ENCODE measurements around the gene IFNLR1. TPM values are rescaled to one million over a fixed set of nuclear protein-coding genes. Genes with fewer than 3 reads are reported as not detected.

The IFNLR1 gene
- total RNA-seq, 1 experiment from 2014 or later, result not detected

GRCh38 chr1:24147816-24148215, 39.3 kb downstream of the IFNLR1 start:
- DNase-seq (ENCODE audit: low spot score), result no peak

- DNase-seq (ENCODE audit: low spot score), result no peak
Measured at GRCh38 chr1:24147194-24147593, 39.9 kb downstream of the IFNLR1 start.

DNA sequence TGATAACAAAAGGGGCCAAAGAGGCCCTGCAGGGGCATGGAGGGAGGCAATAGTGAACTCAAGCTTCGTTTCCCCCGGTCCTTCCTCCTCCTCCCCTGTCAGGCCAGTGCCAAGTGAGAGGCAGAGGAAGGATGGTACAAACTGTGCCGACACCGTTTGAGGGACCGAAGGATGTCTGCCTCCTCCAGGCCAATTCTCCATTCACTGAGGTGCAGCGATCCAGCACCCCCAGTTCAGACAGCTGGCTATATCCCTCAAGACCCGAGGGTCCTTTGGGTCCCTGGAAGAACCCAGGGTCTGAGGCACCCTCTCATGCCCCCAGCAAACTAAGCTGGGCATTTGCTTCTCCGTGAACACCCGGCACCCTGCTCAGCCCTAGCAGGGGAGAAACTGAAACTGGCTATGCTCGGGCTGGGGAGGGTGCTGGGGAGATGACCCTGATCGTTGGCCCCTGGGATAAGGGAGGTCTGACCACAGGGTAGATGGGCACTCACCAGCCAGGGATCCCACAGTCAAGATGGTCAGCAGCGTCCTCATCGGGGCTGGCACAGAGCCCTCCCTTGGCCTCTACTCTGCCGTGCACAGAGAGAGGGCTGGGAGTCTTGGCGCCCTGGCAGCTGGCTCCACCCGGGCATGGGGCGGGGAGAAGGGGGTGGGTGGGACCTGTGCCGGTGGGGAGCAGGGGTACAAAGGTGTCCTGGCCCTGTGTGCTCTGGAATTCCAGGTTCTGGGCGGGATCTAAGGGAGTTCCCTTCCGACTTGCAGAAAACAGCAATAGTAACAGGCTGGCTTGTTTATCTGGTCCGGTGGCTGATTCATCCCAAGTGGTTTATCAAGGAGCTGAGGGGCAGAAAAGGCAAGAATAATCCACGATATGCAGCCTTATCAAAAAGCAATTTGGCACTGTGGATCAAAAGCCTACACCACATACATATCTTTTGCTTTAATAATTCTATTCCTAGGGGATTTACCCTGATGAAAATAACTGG, 44.2 kb downstream of the IFNLR1 start, which contains the start of gene IL22RA1:
TSS of gene IL22RA1 (minus strand) at position 595 of the 989 bp plus-strand sequence. CDS start at position 537, 58 bp downstream.
- DNase-seq (ENCODE audit: low spot score), result peak; percentile 9

- DNase-seq (ENCODE audit: low spot score), result no peak
Measured at GRCh38 chr1:24141311-24141997, 45.6 kb downstream of the IFNLR1 start.

GRCh38 chr1:24140741-24141181, 46.3 kb downstream of the IFNLR1 start:
- DNase-seq (ENCODE audit: low spot score), result no peak

- no peak for DNase-seq (ENCODE audit: low spot score)
Measured at GRCh38 chr1:24139841-24140425, 47.2 kb downstream of the IFNLR1 start.

DNA sequence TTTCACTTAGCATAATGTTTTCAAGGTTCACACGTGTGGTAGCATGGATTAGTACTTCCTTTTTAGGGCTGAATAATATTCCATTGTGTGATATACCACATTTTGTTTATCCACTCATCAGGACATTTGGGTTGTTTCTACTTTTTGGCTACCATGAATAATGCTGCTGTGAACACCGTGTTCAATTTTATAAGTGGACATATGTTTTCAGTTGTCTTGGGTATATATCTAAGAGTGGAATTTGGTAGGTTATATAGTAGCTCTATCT, 47.9 kb downstream of the IFNLR1 start:
- no peak for DNase-seq (ENCODE audit: low spot score)

- DNase-seq (ENCODE audit: low spot score), result no peak
Measured at GRCh38 chr1:24138476-24139221, 48.4 kb downstream of the IFNLR1 start.

DNA sequence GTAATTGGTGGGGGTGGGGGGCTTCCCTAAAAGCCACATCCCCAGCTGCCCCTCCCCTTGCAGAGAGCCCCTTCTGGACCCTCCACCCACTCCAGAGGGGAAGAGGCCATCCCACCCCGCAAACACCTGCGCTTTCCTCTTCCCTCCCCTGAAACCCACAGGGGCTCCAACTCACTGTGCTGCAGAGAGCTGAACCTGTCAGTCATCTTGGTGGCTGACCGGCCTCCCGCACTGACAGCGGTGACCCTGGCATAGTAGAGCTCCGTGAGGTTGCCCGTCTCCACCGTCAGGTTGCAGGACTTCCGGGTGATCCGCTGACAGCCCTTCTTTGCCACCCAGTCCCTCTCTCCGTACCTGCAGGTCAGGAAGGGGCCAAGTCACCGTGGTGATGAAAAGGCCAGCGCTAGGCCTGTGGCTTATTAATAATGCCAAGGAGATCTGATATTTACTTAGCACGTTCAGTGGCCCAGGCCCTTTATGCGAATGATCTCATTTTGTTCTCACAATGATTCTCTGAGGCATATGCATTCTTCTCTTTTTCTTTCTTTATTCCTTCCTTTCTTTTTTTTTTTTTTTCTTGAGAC, 50.0 kb downstream of the IFNLR1 start:
- DNase-seq (ENCODE audit: low spot score), result no peak

- DNase-seq (ENCODE audit: low spot score), result no peak
Measured at GRCh38 chr1:24134376-24134775, 52.7 kb downstream of the IFNLR1 start.

DNA sequence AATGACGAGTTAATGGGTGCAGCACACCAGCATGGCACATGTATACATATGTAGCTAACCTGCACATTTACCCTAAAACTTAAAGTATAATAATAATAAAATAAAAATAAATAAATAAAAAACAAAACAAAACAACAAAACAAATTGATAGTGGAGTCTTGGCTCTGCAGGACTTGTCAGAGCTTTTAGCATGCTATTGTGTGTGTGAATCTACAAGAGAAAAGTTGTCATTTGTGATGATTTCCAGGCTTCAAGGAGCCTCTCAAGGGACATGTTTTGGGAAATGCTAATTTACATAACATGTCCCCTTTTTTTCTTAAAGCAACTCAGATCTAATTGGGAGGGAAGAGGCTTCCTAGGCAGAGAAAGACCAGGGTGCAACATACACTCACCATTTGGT, 53.3 kb downstream of the IFNLR1 start:
- DNase-seq (ENCODE audit: low spot score), result no peak

DNA sequence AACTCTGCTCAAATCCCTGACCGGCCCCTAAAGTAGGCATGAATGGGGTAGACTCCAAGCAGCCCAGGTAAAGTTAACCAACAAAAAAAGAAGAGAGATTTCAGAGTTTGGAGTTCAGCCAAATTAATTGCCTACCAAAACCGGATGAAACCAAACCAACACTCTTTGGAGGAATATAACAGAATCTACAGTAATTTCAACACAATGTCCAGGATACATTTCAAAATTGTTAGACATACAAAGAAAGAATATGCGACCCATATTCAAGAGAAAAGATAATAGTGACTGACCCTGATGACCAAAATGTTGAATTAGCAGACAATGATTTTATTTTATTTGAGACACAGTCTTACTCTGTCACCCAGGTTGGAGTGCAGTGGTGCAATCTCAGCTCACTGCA, 56.7 kb downstream of the IFNLR1 start:
- no peak for DNase-seq (ENCODE audit: low spot score)

DNA sequence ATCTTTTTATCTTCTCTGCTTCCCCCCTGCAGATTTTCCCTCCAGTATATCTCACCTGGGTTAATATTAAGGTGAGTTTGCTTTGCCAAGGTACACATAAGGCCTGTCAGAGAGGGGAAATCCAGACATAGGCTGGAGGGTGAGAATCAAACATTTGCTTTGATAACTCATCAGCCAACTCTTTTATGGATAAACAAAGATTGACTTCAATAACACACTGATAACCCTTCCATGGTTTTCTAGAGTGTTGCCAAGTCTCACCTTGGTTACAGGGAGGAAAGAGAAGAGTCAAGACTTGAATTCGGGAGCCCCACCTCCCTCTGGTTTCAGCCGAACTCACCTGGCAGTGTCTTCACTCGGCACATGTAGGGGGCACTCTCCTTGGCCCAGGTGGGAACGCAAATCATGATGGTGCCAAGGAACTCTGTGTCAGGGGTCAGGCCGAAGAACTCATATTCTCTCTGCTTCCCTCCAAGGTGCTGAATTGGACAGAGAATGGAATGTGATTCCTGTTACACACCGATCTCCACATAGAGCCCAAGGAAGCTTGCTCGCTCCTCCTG, 59.2 kb downstream of the IFNLR1 start:
- no peak for DNase-seq (ENCODE audit: low spot score)

DNA sequence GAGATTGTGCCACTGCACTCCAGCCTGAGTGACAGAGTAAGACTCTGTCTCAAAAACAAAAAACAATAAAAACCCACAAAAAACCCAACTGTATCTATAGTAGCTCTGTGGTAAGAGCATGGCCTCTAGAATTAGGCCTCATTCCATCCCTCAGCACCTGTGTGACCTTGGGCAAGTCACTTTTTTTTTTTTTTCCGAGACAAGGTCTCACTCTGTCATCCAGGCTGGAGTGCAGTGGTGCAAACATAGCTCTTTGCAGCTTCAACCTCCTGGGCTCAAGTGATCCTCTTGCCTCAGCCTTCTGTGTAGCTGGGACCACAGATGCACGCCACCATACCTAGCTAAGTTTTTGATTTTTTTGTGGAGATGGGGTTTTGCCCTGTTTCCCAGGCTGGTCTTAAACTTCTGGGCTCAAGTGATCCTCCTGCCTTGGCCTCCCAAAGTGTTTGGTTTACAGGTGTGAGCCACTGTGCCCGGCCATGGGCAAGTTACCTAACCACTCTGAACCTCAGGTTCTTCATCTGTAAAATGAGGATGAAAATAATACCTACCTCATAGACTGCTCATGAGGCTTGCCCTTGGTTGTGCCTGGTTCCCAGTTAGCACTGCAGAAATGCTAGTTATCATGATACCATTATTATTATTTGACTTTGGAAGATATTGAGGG, 59.8 kb downstream of the IFNLR1 start:
- no peak for DNase-seq (ENCODE audit: low spot score)

GRCh38 chr1:24126672-24127023, 60.4 kb downstream of the IFNLR1 start:
- no peak for DNase-seq (ENCODE audit: low spot score)

- DNase-seq (ENCODE audit: low spot score), result peak; percentile 24
Measured at GRCh38 chr1:24126018-24126671, 60.9 kb downstream of the IFNLR1 start.

- no peak for DNase-seq (ENCODE audit: low spot score)
Measured at GRCh38 chr1:24125456-24125855, 61.6 kb downstream of the IFNLR1 start.

DNA sequence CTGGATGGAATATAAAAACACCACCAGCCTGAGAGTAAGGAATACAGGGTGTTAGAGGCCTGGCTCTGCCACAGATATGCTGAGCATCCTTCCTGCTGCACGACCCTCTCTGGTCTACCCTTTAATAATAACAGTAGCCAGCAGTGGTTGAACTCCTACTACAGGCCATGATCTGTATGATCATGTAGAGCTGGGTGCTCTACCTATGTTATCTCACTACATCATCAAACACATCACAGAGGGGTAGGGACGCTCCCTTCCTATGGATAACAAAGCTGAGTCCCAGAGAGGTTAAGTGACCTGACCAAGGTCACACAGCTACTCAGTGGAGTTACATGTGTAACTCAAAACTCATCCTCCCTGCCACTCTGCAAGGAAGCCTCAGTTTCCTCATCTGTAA, 62.1 kb downstream of the IFNLR1 start:
- no peak for DNase-seq (ENCODE audit: low spot score)

GRCh38 chr1:24123611-24124010, 63.5 kb downstream of the IFNLR1 start:
- no peak for DNase-seq (ENCODE audit: low spot score)

DNA sequence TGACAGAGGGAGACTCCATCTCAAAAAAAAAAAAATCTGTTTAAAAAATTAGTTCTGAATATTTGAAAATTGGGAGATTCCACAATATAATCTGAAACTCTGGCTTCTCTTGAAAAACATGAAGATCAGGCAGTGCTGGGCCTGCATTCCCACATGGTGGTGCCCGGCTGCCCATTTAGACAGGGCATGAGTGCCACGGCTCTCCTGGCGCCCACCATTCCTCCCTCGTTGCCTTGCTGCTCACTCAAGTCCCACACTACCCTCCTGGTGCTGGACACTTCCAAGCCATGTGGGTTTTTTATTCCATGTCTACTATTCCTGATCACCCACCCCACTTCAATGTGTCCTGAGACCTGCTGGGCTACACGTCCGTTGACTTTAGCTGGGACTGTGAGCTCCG, 64.3 kb downstream of the IFNLR1 start:
- DNase-seq (ENCODE audit: low spot score), result no peak
